Gastrocnemius medialis (tissue), 4 donors: ENCODE measurements around the gene C1orf210.

Experiments
- POLR2A ChIP-seq, 2 donors: fragments of 450-650 bp; IDR thresholded peaks; one replicate each; pipeline ENCODE4 v1.6.1; 2017; ENCODE audit warnings: antibody characterized with exemption in 2 of 2, mild to moderate bottlenecking in 2 of 2, moderate library complexity in 2 of 2
- TF ChIP-seq, protein P1 (sequence below), 5 experiments: fragments of 450-650 bp in 3 of 5; fragments of 200-600 bp in 2 of 5; sonication (generic) in 2 of 5; IDR thresholded peaks in 4 of 5; conservative IDR thresholded peaks in 1 of 5; 1 replicate in 4 of 5; 2 replicates in 1 of 5; pipeline ENCODE4 v1.5.1; 2016 to 2019; ENCODE audit warnings: antibody characterized with exemption in 5 of 5, mild to moderate bottlenecking in 3 of 5, moderate library complexity in 3 of 5

DNA sequence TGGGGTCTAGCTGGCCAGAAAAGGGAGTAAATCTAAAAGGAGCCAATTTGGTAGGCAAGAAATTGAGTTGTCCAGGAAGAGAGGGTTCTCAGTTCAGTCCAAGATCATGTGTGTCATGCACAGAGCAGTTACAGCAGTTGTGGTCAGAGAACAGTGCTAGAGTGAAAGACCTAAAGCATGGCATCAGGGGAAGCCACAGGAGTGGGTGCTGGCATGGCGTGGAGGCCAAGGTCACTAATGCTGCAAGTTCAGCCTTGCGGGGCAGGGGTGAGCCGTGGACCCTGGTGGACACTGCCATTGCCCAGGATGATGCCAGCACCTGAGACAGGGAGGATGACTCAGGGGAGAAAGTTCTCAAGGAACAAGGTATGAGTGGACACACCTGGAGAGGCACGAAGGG is 32.2 kb downstream of the C1orf210 start:
- TF ChIP-seq, protein P1, sequence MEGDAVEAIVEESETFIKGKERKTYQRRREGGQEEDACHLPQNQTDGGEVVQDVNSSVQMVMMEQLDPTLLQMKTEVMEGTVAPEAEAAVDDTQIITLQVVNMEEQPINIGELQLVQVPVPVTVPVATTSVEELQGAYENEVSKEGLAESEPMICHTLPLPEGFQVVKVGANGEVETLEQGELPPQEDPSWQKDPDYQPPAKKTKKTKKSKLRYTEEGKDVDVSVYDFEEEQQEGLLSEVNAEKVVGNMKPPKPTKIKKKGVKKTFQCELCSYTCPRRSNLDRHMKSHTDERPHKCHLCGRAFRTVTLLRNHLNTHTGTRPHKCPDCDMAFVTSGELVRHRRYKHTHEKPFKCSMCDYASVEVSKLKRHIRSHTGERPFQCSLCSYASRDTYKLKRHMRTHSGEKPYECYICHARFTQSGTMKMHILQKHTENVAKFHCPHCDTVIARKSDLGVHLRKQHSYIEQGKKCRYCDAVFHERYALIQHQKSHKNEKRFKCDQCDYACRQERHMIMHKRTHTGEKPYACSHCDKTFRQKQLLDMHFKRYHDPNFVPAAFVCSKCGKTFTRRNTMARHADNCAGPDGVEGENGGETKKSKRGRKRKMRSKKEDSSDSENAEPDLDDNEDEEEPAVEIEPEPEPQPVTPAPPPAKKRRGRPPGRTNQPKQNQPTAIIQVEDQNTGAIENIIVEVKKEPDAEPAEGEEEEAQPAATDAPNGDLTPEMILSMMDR (IDR thresholded peaks at IDR 0.05 in 4 of 5, conservative IDR thresholded peaks at IDR 0.05 in 1 of 5): no peak
- TF ChIP-seq POLR2A (IDR thresholded peaks at IDR 0.05): no peak
